Measurements from ENCODE around the gene CHCHD5.
"Not testable (repeated sequence)": the region's sequence is repeated elsewhere in the genome, so short reads cannot be mapped to it uniquely, and the experiment has no call there.

CHCHD5 gene

GRCh38 chr2:112606547-112606946 lies 22.1 kb downstream of the CHCHD5 start:
- no peak for TF ChIP-seq CTCF (IDR thresholded peaks at IDR 0.05; ENCODE audit: borderline replicate concordance, control extremely low read depth, extremely low read depth, insufficient read depth, missing control alignments)
- in situ Hi-C loops (cut with MboI; ENCODE audit: low sequenced_read_pairs, unreplicated experiment): loop anchor here (25.0 kb wide), 1 partner anchor 281 kb away; no protein-coding TSS in a partner anchor
- no peak for DNase-seq (ENCODE audit: low spot score)

GRCh38 chr2:112607680-112608438 lies 23.4 kb downstream of the CHCHD5 start:
- in situ Hi-C loops (cut with MboI; ENCODE audit: low sequenced_read_pairs, unreplicated experiment): loop anchor here (25.0 kb wide), 1 partner anchor 279 kb away; no protein-coding TSS in a partner anchor
- no peak for TF ChIP-seq CTCF (IDR thresholded peaks at IDR 0.05; ENCODE audit: borderline replicate concordance, control extremely low read depth, extremely low read depth, insufficient read depth, missing control alignments)
- DNase-seq (ENCODE audit: low spot score): no peak

- DNase-seq (ENCODE audit: low spot score): not testable (repeated sequence)
- in situ Hi-C loops (cut with MboI; ENCODE audit: low sequenced_read_pairs, unreplicated experiment): loop anchor here (25.0 kb wide), 1 partner anchor 278 kb away; no protein-coding TSS in a partner anchor
Observed at GRCh38 chr2:112609320-112609719, 24.9 kb downstream of the CHCHD5 start.

GRCh38 chr2:112612283-112612682 lies 27.9 kb downstream of the CHCHD5 start:
- in situ Hi-C loops (cut with MboI; ENCODE audit: low sequenced_read_pairs, unreplicated experiment): loop anchor here (25.0 kb wide), 1 partner anchor 275 kb away; no protein-coding TSS in a partner anchor
- not testable (repeated sequence) for DNase-seq (ENCODE audit: low spot score)

- DNase-seq (ENCODE audit: low spot score): no peak
- TF ChIP-seq CTCF (IDR thresholded peaks at IDR 0.05; ENCODE audit: borderline replicate concordance, control extremely low read depth, extremely low read depth, insufficient read depth, missing control alignments): no peak
- in situ Hi-C loops (cut with MboI; ENCODE audit: low sequenced_read_pairs, unreplicated experiment): loop anchor here (25.0 kb wide), 1 partner anchor 273 kb away; no protein-coding TSS in a partner anchor
Observed at GRCh38 chr2:112614201-112614840, 29.9 kb downstream of the CHCHD5 start.

- in situ Hi-C loops (cut with MboI; ENCODE audit: low sequenced_read_pairs, unreplicated experiment): loop anchor here (25.0 kb wide), 1 partner anchor 272 kb away; no protein-coding TSS in a partner anchor
Observed at GRCh38 chr2:112615051-112615450, 30.6 kb downstream of the CHCHD5 start.

GRCh38 chr2:112615798-112616197 lies 31.4 kb downstream of the CHCHD5 start:
- in situ Hi-C loops (cut with MboI; ENCODE audit: low sequenced_read_pairs, unreplicated experiment): loop anchor here (25.0 kb wide), 1 partner anchor 272 kb away; no protein-coding TSS in a partner anchor
- DNase-seq (ENCODE audit: low spot score): not testable (repeated sequence)

More at GRCh38 chr2:112615051-112615450, 30.6 kb downstream of the CHCHD5 start:
- no peak for DNase-seq (ENCODE audit: low spot score)
- TF ChIP-seq CTCF (IDR thresholded peaks at IDR 0.05; ENCODE audit: borderline replicate concordance, control extremely low read depth, extremely low read depth, insufficient read depth, missing control alignments): no peak

GRCh38 chr2:112618383-112618782 lies 34.0 kb downstream of the CHCHD5 start:
- in situ Hi-C loops (cut with MboI; ENCODE audit: low sequenced_read_pairs, unreplicated experiment): loop anchor here (25.0 kb wide), 1 partner anchor 269 kb away; no protein-coding TSS in a partner anchor
- DNase-seq (ENCODE audit: low spot score): no peak
- TF ChIP-seq CTCF (IDR thresholded peaks at IDR 0.05; ENCODE audit: borderline replicate concordance, control extremely low read depth, extremely low read depth, insufficient read depth, missing control alignments): no peak
